Measurements from ENCODE around the gene CEP192. TPM values are rescaled to one million over a fixed set of nuclear protein-coding genes. Genes with fewer than 3 reads are reported as not detected.

CEP192 gene
- total RNA-seq, 1 donor: 29.7 TPM

GRCh38 chr18:13017247-13017875 lies 26.2 kb downstream of the CEP192 start:
- peaks cover 11% of the 10 kb centered on the region for H3K79me2 ChIP-seq (ENCODE audit: insufficient read depth, low read length)
- H3K4me1 ChIP-seq (ENCODE audit: insufficient read depth, low read length): no peaks in the 10 kb centered on the region
- no peaks in the 10 kb centered on the region for H3K9me3 ChIP-seq (ENCODE audit: low read depth, low read length)
- no peak overlapping the region for H3K27ac ChIP-seq (ENCODE audit: low read depth, low read length)
- no peak for DNase-seq (ENCODE audit: insufficient read length, low spot score, missing footprints)
- TF ChIP-seq CTCF (IDR thresholded peaks at IDR 0.05; ENCODE audit: extremely low read depth, low read depth, low read length): no peak
- H2AFZ ChIP-seq (ENCODE audit: low read length): no peak overlapping the region
- H4K20me1 ChIP-seq (ENCODE audit: insufficient read depth, low read length): no peaks in the 10 kb centered on the region
- H3K36me3 ChIP-seq (ENCODE audit: insufficient read depth, low read length): peaks cover 45% of the 10 kb centered on the region
- H3K4me2 ChIP-seq (ENCODE audit: insufficient read depth, low read length): no peak overlapping the region
- H3K27me3 ChIP-seq (ENCODE audit: insufficient read depth, low read length): no peaks in the 10 kb centered on the region
- H3K4me3 ChIP-seq (ENCODE audit: insufficient read depth, low read length): no peak overlapping the region

GRCh38 chr18:13018374-13018773 lies 27.2 kb downstream of the CEP192 start:
- no peak overlapping the region for H3K4me2 ChIP-seq (ENCODE audit: insufficient read depth, low read length)
- H3K9me3 ChIP-seq (ENCODE audit: low read depth, low read length): no peaks in the 10 kb centered on the region
- no peaks in the 10 kb centered on the region for H4K20me1 ChIP-seq (ENCODE audit: insufficient read depth, low read length)
- H3K4me1 ChIP-seq (ENCODE audit: insufficient read depth, low read length): no peaks in the 10 kb centered on the region
- no peak for DNase-seq (ENCODE audit: insufficient read length, low spot score, missing footprints)
- no peak overlapping the region for H3K4me3 ChIP-seq (ENCODE audit: insufficient read depth, low read length)
- H3K36me3 ChIP-seq (ENCODE audit: insufficient read depth, low read length): peaks cover 39% of the 10 kb centered on the region
- TF ChIP-seq CTCF (IDR thresholded peaks at IDR 0.05; ENCODE audit: extremely low read depth, low read depth, low read length): no peak
- H3K27ac ChIP-seq (ENCODE audit: low read depth, low read length): no peak overlapping the region
- no peaks in the 10 kb centered on the region for H3K27me3 ChIP-seq (ENCODE audit: insufficient read depth, low read length)
- no peak overlapping the region for H2AFZ ChIP-seq (ENCODE audit: low read length)
- peaks cover 18% of the 10 kb centered on the region for H3K79me2 ChIP-seq (ENCODE audit: insufficient read depth, low read length)

GRCh38 chr18:13019301-13019700 lies 28.1 kb downstream of the CEP192 start:
- H3K9me3 ChIP-seq (ENCODE audit: low read depth, low read length): no peaks in the 10 kb centered on the region
- no peak for DNase-seq (ENCODE audit: insufficient read length, low spot score, missing footprints)
- no peaks in the 10 kb centered on the region for H4K20me1 ChIP-seq (ENCODE audit: insufficient read depth, low read length)
- TF ChIP-seq CTCF (IDR thresholded peaks at IDR 0.05; ENCODE audit: extremely low read depth, low read depth, low read length): no peak
- H3K4me2 ChIP-seq (ENCODE audit: insufficient read depth, low read length): no peak overlapping the region
- H3K36me3 ChIP-seq (ENCODE audit: insufficient read depth, low read length): peaks cover 39% of the 10 kb centered on the region
- H3K4me3 ChIP-seq (ENCODE audit: insufficient read depth, low read length): no peak overlapping the region
- H2AFZ ChIP-seq (ENCODE audit: low read length): no peak overlapping the region
- no peaks in the 10 kb centered on the region for H3K4me1 ChIP-seq (ENCODE audit: insufficient read depth, low read length)
- H3K27me3 ChIP-seq (ENCODE audit: insufficient read depth, low read length): no peaks in the 10 kb centered on the region
- H3K27ac ChIP-seq (ENCODE audit: low read depth, low read length): no peak overlapping the region
- peaks cover 25% of the 10 kb centered on the region for H3K79me2 ChIP-seq (ENCODE audit: insufficient read depth, low read length)

GRCh38 chr18:13022644-13023043 lies 31.5 kb downstream of the CEP192 start:
- TF ChIP-seq CTCF (IDR thresholded peaks at IDR 0.05; ENCODE audit: extremely low read depth, low read depth, low read length): no peak
- H2AFZ ChIP-seq (ENCODE audit: low read length): no peak overlapping the region
- H3K4me3 ChIP-seq (ENCODE audit: insufficient read depth, low read length): no peak overlapping the region
- H3K27ac ChIP-seq (ENCODE audit: low read depth, low read length): no peak overlapping the region
- H3K36me3 ChIP-seq (ENCODE audit: insufficient read depth, low read length): peaks cover 19% of the 10 kb centered on the region
- peaks cover 36% of the 10 kb centered on the region for H3K79me2 ChIP-seq (ENCODE audit: insufficient read depth, low read length)
- no peaks in the 10 kb centered on the region for H3K9me3 ChIP-seq (ENCODE audit: low read depth, low read length)
- no peak for DNase-seq (ENCODE audit: insufficient read length, low spot score, missing footprints)
- peaks cover 9% of the 10 kb centered on the region for H3K4me1 ChIP-seq (ENCODE audit: insufficient read depth, low read length)
- no peak overlapping the region for H3K4me2 ChIP-seq (ENCODE audit: insufficient read depth, low read length)
- H3K27me3 ChIP-seq (ENCODE audit: insufficient read depth, low read length): no peaks in the 10 kb centered on the region
- no peaks in the 10 kb centered on the region for H4K20me1 ChIP-seq (ENCODE audit: insufficient read depth, low read length)
